Astrocyte of the hippocampus (primary cell): ENCODE measurements around the gene TLE1.
"Not testable (repeated sequence)": the region's sequence is repeated elsewhere in the genome, so short reads cannot be mapped to it uniquely, and the experiment has no call there.

Experiments used
- DNase-seq: peaks from one replicate; pipeline ENCODE4 v3.0.0; 2011; ENCODE audit warnings: low read depth, low spot score

TLE1 gene

GRCh38 chr9:81653240-81653639, 36.1 kb downstream of the TLE1 start:
- DNase-seq, result no peak

GRCh38 chr9:81652058-81652687, 37.2 kb downstream of the TLE1 start:
- no peak for DNase-seq

- DNase-seq, result no peak
Measured at GRCh38 chr9:81650586-81651515, 38.5 kb downstream of the TLE1 start.

- no peak for DNase-seq
Measured at GRCh38 chr9:81649475-81650240, 39.7 kb downstream of the TLE1 start.

- DNase-seq, result no peak
Measured at GRCh38 chr9:81648891-81649290, 40.5 kb downstream of the TLE1 start.

GRCh38 chr9:81646337-81646736, 43.0 kb downstream of the TLE1 start:
- no peak for DNase-seq

GRCh38 chr9:81644513-81644912, 44.8 kb downstream of the TLE1 start:
- DNase-seq, result not testable (repeated sequence)

GRCh38 chr9:81637276-81637675, 52.1 kb downstream of the TLE1 start:
- no peak for DNase-seq

- no peak for DNase-seq
Measured at GRCh38 chr9:81636255-81636599, 53.1 kb downstream of the TLE1 start.

GRCh38 chr9:81635521-81636254, 53.7 kb downstream of the TLE1 start:
- no peak for DNase-seq

GRCh38 chr9:81634915-81635516, 54.3 kb downstream of the TLE1 start:
- DNase-seq, result no peak

- no peak for DNase-seq
Measured at GRCh38 chr9:81633952-81634854, 55.1 kb downstream of the TLE1 start.

- DNase-seq, result peak; percentile 66
Measured at GRCh38 chr9:81632599-81632998, 56.7 kb downstream of the TLE1 start.

GRCh38 chr9:81631218-81631745, 58.1 kb downstream of the TLE1 start:
- no peak for DNase-seq

GRCh38 chr9:81629440-81629839, 59.9 kb downstream of the TLE1 start:
- no peak for DNase-seq

GRCh38 chr9:81628897-81629296, 60.5 kb downstream of the TLE1 start:
- DNase-seq, result no peak

- no peak for DNase-seq
Measured at GRCh38 chr9:81627481-81627880, 61.9 kb downstream of the TLE1 start.

GRCh38 chr9:81626511-81626910, 62.8 kb downstream of the TLE1 start:
- no peak for DNase-seq

- DNase-seq, result no peak
Measured at GRCh38 chr9:81625969-81626368, 63.4 kb downstream of the TLE1 start.

GRCh38 chr9:81623778-81624177, 65.6 kb downstream of the TLE1 start:
- DNase-seq, result no peak
